ENCODE results near the gene GARIN5A.

The GARIN5A gene

DNA sequence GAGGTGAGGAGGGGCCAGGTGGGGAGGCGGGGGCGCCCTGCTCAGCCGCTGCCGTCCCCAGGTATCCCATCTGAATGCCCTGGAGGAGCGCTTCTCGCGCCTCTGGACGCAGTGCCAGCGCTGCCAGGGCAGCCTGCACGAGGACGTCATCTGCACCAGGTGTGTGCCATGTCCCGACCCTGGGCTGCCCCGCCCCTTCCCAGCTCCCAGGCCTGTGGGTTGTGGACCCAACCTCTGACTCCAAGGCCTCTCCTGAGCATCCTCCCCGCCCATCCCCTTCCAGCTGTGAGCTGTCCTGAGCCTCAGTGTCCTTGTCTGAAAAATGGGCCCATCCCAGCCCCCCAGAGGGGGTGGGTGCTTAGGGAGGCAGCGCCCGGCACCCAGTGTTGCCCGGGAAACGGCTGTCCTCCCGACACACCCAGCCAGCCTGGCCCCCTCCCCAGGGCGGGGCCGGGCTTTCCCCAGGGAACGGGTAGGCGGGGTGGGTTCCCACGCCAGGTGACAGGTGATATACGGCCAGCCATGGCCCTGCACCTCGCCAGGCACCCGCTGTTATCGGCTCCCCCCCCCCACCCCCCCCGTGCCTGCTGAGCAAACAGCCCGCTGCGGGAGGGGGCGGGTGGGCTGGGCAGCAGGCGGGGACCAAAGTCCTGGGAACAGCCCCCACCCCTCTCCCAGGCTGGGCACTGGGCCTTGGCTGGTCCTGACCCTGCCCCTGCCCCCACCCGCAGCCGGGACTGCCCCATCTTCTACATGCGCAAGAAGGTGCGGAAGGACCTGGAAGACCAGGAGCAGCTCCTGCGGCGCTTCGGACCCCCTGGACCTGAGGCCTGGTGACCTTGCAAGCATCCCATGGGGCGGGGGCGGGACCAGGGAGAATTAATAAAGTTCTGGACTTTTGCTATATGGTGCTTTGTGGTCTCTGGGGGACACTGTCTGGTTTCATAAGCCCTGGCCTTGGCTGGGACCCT, 59.3 kb downstream of the GARIN5A start:
- no peak for DNase-seq (ENCODE audit: low read depth in 3 of 3)

Data from stimulated activated CD4-positive, alpha-beta T cell treated with anti-CD3 and anti-CD28 coated beads, TNF-alpha, amount 100 ng/mL, for 24 hours (primary cell).